Keratinocyte (primary cell): ENCODE results near the gene ZFP36L1.

Experiments
- CTCF ChIP-seq, 3 experiments: IDR thresholded peaks in 1 of 3; conservative IDR thresholded peaks in 1 of 3; optimal IDR thresholded peaks in 1 of 3; 2 replicates in 2 of 3; 3 replicates in 1 of 3; pipeline versions ENCODE3 to v1.5.1; 2011; ENCODE audit warnings: low read length in 3 of 3, mild to moderate bottlenecking in 3 of 3, moderate library complexity in 2 of 3, control low read depth in 1 of 3, inconsistent platforms in 1 of 3; ENCODE audit not compliant: insufficient read depth in 2 of 3; ENCODE audit errors: extremely low read depth in 1 of 3
- EZH2 ChIP-seq: IDR thresholded peaks from one replicate; pipeline ENCODE4 v1.6.1; 2012; ENCODE audit warnings: inconsistent platforms, mild to moderate bottlenecking, low read length, moderate library complexity

GRCh38 chr14:68792979-68793733, at the start of gene ZFP36L1:
- TF ChIP-seq CTCF (optimal IDR thresholded peaks at IDR 0.05 in 1 of 3, IDR thresholded peaks at IDR 0.05 in 1 of 3, conservative IDR thresholded peaks at IDR 0.05 in 1 of 3; ENCODE audit: extremely low read depth in 1 of 3, insufficient read depth in 2 of 3, low read length in 3 of 3): no peak
- no peak for TF ChIP-seq EZH2
